IPS-11a (cell line): ENCODE measurements around the gene AUTS2.

Source experiments
- H3K4me3 ChIP-seq: one replicate; pipeline ENCODE4 v1.5.1; 2013; ENCODE audit warnings: low read depth, low read length, control low read depth

The AUTS2 gene

DNA sequence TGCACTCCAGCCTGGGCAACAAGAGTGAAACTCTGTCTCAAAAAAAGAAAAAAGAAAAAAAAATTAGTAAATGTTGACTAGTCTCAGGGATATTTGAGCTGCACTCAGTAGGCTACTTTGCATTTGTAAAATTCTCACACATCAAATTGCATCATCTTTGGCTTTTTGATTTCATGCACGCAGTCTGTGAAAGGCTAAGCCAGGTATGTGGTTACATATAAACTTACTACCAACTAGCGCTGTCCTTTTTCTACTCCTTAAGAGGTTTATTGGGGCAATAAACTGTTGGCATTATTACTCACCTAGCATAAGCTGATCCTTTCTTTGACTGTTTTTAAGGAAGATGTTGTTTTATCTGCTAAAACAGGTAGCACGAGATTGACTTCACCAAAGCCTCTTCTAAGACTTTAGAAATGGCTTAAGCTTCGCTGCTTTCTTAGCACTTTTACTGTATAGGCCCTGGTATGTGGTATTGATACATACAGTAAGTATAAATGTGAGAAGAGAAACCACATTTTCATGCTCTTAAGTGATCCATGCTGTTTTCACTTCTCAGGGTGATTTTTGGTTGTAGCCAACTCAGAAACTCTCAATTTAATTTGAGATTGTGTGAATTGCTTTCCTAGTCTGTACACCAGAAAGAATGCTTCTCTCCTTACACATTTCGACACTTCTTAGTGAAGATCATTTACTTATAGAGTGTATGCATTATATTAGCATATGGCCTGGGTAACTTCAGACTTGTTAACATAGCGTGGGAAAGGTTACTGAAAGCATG is 323.9 kb downstream of the AUTS2 start:
- H3K4me3 ChIP-seq: no peak overlapping the region

DNA sequence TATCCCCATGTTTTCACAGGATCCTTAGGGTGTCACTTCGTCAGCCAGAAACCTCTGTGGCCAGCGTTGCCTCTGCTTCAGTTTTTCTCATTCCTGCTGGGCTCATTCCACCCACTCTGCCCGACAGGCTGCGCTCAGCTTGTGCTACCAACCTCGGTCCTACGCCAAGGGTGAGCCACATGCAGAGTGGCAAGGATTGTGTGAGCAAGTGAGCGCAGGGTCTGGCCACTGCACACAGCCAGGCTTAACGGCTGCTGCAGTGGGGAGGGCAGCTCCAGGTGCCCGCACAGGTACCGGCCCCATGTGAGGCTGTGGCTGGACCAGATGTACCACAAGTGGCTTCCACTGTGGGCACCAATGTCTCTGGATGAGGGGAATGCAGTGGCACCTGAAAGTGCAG is 329.2 kb downstream of the AUTS2 start:
- H3K4me3 ChIP-seq: no peak overlapping the region

DNA sequence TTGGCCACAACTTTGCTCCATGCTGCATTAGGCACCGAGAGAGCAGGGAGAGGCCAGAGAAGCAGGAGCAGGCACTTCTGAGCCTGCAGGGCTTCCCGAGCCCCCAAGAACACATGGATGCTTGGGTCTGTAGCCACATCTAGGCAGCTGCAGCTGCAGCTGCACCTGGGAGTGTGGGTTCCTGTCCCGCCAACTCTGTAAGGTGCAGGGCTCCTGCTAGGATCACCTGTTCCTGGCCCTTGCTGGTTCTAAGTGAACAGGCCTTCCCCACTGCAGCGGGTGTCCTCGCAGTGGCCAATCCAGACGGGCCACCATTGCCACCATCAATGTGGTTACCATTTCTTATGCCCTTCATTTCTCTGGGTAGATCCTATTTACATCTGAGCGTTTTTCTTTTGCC is 330.3 kb downstream of the AUTS2 start:
- no peak overlapping the region for H3K4me3 ChIP-seq

DNA sequence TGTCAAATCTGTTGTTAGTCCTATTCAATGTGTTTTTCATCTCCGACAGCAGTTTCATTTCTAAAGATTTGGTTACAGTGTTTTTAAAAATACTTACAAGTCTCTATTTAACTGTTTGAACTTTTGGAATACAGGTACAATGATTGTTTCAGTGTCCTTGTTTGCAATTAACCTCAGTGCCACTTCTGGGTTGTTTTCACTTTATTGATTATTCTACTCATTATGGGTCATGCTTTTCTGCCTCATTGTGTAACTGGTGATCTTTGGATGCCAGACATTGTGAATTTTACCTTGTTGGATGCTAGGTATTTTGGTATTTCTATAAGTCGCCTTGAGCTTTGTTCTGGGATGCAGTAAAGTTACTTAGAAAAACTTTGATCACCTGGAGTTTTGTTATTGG is 331.3 kb downstream of the AUTS2 start:
- no peak overlapping the region for H3K4me3 ChIP-seq

DNA sequence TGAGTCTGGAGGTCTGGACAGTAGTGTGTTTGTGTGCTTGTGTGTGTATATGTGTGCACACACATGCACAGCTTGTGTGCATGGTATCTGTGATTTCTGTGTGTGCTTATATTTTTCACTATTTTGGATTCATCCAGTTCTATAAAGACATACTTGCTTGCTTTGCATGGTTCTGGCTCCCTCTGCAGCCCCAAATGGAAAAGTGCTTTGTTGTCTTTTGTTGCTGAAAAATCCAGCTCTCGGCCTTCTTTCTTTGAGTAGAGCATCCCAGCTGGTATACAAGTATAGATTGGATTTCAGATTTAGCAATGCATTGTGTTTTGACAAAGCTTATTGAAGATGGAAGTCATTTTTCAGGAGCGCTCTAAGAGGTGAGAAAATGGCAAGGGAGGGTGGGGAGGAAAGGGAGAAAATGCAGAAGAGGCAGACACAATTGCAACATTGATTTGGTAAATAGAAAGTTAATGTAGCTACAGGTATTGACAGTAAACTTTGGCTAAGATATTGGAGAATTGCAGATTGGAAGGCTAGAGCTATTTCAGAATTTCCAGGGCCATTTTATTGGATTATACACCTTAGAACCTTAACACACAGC is 333.9 kb downstream of the AUTS2 start:
- no peak overlapping the region for H3K4me3 ChIP-seq

DNA sequence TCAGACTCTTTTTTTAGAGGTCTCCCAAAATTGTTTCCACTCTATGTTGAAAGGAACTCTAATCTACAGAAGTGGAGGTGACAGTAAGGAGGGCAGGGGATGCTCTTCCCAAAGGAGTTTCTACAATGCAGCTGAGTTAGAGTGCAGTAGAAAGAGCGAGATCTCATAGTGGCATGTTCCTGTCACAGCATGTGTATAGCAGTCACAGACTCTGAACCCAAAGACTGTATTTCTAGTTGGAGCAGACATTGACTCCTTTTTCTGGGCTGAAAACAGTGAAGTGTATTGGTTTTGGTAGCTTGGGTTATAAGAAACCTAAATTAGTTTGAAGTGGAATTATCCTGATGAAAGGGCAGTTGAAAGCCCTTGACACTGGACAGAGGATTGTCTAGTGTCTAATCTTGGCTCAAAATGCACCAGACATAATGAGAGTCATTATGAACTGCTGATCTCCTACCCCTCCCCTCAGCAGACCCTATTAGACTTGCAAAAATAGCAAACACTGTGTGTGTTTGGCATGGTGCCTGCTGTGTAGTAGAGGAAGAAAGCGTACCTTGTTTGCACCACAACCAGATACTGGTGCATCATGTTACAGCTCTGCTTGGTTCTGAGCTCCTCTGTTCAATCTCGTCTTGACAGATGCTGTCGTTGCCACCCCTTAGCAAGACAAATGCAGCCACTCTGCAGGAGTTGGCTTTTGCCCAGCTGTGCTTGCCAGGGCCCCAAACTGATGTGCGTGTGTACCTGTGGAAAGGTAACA is 336.0 kb downstream of the AUTS2 start:
- no peak overlapping the region for H3K4me3 ChIP-seq

DNA sequence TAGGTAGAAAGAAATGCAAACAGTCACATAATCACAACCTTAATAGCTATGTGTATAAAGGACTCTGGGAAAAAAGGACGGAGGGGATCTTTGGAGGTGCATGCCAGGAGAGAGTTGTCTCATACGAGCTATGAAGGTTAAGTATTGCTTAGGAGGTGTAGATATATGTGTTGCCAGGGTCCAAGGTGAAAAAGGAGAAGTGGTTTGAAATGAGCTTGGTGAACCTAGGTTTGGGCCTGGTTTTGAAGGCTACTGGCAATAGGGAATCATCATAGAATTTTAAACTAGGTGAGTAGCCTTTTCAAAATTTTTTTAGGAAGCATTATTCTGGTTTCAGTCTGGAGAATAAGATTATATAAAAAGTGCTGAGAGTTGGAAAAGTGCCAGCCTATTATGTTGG is 336.8 kb downstream of the AUTS2 start:
- H3K4me3 ChIP-seq: no peak overlapping the region

DNA sequence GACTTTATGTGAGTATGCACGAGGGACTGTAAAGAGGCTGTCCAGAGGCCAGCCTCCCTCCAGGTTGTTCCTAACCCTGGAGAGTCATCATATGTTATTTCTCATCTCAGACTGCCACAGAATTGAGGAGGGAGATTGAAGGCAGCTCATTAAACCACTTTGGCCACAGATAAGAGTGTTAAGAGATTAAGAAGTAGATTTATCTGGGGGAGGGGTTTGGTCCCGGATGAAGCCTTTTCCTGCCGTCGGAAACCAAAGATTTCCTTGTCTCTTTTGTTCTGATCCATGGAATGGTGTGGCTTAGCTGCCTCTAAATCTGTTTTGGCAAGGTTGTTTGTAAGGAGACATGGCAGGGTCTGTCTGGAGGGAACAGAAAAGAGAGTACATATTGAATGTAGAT is 338.8 kb downstream of the AUTS2 start:
- H3K4me3 ChIP-seq: no peak overlapping the region

DNA sequence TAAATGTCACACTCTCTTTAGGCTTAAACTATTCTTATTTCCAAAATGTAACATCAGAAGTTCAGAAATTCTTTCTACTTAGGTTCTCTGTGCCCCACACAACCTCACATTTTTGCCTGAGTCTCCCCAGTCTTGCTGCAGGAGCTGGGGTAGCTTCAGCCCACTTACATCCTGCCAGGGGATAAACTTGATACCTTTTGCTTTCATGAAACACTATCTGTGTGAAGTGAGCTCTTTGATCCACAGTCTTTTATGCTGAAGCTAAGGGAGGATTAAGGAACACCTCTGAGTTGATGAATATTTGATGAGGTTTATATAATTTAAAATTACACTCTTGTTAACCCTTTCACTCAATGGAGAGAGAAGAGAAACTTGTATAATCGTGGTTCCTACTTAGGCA is 341.0 kb downstream of the AUTS2 start:
- no peak overlapping the region for H3K4me3 ChIP-seq

DNA sequence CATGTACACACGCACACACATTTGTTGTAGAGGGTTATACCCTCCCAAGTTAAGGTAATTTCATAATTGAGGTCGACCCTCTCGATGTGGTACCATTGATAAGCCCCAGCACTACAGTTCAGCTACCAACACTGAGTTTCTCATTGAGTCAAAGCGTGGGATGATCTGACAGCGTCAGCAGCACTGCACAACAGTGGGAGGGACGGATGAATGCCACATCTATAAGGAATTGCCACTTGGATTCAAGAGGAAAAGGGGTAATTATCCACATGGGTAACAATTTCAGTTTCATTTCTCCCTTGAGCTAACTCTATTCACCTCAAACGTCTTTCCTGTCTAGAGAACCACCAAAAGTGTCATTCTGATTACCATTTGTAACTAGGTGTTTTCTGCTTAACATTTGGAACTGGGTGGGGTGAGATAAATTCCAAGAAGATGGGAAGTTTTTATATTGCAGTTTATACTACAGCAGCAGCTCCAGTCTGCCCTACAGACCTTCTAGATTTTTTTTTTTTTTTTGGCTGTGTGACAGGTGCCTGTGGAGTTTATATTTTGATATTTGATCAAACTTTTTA is 342.9 kb downstream of the AUTS2 start:
- no peak overlapping the region for H3K4me3 ChIP-seq

DNA sequence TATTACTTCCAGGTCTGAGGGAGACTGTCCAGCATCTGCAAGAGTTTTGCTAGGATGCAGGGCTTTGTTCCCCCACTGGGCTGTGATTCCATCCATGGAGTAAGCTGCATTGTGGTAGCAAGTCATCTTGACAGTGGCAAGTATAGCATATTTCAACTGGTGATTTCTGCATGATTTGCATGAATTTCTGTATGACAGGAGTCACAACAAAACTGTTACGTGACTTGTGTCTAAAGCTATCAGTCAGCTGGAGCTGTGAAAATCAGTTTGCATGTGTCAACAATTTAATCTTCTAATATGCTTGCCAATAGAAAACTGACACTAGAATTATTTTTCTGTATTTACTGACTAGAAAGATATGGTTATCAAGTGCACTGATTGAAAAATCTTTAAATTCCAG is 344.3 kb downstream of the AUTS2 start:
- H3K4me3 ChIP-seq: no peak overlapping the region

DNA sequence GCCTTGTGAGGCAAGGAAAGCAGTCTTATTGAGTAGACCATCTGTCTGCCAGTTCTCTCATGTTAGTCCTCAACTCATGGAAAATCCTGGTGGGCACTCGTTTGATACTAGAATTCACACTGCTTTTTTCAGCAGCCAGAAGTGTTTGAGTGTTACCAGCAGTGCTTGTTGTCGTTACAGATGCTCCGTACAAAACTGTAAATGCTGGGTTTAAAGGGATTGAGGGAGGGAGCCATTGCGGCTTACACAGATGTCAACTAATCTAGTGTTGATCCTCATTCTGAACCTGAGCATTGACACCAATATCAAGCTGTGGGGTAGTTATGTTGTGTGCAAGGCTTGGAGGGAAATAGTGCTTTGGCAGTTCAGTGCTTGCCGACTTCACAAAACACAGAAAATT is 348.6 kb downstream of the AUTS2 start:
- H3K4me3 ChIP-seq: no peak overlapping the region

DNA sequence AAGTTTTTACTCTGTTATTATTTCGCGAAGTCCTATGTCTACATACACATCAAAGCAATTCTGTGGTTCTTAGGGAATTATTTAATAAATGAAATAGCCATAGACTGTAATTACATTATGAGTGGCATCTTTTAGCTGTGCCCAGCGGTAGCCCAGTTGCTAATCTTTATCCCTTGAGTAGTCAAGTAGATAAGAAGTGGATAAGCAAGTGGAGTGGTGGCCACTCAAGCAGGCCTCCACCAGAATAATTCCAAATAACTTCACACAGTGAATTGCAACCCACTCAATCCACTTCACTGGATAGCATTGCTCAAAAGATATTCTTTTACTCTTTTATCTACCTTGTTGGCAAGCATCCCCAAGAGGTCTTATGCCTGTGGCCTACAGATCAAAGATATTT is 349.7 kb downstream of the AUTS2 start:
- H3K4me3 ChIP-seq: no peak overlapping the region

DNA sequence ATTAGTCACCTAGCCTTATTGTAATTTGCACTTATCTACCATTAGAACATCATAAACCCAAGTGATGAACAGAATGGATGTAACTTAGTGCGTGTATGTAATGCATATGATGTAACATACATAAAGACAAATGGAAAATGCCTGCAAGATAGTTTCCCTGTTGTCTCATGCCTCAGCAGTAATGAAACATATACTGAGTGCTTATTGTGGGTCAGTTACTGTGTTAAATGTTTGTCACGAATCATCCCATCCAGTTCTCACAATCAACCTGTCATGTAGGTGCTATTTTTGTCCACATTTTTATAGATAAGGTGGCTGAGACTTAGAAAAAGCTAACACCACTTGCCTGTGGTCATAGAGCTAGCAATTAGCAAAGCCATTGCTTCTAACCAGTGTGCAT is 350.8 kb downstream of the AUTS2 start:
- no peak overlapping the region for H3K4me3 ChIP-seq

DNA sequence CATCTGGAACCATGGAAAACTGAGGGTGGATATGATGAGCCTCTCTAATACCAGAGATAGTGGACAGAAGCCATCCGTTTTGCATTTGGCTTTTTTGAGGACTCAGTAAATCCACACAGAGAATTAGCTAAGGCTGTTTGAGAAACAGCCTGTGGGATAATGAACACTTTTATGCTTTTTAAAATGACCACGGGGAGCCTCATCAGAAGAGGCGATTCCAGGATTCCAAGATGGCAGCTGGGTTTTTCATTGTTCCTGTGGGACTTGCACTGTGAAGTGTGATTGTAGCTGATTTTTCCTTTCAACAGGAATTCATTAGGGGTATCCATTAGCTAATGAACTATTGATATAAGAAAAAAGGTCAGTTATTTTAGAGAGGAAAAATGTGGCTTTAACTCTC is 353.2 kb downstream of the AUTS2 start:
- no peak overlapping the region for H3K4me3 ChIP-seq

DNA sequence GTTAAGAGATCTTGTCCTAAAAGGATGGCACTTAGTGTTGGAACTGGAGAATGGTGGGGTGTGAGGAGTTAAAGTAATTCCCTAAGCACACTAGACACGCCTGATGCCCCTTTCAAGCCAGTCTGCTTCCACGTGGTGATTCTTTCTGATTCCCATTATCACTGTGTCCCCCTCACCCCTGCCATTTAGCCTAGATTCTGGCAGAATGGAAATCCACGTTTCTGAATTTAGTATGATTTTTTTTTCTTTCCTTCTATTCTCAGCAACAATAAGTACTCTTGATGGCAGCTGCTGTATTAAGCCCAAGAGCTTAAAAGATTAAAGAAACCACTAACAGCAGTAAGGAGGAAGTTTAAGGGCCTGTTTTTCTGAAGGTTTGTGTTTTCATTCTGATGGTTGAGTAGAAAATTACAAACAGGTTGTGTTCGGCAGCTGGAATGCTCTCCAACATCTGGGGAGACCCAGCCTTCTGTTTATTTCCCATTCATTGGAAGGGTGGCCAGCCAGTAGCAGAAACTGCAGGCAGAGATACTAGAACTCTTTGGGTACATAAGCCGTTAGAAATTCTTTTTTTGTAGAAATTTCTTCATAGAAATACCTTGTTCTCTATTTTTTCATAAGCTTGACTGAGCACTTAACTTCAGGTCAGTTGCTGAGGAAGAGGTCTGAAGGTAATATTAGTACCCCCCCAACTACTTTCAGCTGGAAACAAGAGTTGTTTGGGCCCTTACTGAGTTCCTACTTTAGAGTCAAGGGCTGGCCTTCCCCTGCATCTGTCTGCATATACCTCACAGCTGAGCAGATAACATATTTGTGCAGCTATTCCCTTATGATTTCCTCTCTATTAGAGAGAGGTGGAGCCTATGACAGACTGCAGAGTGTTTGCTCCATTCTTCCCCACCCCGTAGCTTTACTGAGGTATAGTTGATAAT is 355.1 kb downstream of the AUTS2 start:
- H3K4me3 ChIP-seq: no peak overlapping the region

DNA sequence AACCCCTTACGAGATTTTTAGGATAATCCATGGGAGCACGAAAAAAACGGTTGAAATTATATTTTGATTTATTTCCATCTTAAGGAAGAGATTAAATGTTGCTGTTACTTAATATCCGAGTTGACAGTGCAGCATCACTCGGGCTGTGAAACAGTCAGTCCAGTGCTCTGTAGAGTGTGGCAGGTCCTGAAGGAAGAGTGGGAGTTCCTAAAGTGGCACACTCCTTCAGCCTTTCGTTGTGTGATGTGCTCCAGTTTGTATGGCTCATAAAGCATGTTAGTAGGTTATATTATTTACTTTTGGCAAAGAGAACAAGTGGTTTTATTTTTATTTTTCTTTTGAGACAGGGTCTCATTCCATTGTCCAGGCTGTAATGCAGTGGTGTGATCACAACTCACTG is 358.3 kb downstream of the AUTS2 start:
- no peak overlapping the region for H3K4me3 ChIP-seq

DNA sequence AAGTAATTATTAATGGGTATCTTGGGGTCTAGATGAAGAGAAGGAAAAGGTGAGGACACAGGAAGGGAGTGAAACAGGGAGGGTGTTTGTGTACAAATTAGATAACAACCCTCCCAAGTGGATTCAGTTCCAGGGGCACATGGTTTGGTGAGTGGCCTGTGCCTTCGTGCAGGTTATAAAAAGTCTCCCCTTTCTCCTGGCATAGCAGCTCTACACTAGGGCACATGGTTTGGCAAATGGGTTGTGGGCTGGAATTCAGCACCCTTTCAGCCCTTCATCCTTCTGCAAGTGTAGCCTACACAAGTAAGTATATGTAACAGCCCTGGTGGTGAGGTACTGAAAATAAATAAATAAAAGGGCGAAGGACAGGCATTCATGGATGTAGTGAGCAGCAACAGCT is 359.4 kb downstream of the AUTS2 start:
- no peak overlapping the region for H3K4me3 ChIP-seq

DNA sequence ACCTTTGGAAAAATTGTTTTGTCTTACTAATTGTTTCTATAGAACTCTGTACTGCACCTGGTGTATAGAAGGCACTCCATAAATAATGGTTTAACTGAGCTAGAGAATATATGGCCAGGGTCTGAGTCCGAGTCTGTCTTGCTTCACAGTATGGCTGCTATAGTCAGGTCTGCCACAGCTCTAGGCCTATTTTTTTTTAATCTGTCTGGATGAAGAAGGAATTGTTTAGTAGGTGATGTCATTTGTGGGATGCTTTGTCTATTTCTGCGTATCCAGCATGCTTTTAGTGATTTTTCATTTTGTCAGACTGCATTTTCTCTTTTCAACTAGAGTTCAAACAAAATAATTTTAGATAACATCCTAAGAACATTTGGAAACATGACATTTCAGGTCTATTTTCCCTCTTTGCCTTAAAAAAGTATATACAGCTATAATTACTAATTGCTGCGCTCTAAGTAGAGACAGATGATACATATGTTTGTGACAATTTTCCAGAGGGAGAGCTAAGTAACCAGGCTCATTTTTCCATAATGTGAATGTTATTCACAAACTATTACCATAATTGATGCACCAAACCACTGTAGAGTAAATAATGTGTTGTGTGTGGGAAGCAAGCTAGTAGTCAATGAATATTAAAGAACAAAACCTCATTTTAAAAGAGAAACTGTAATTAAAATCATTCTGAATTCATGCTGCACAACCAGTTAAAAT is 361.7 kb downstream of the AUTS2 start:
- no peak overlapping the region for H3K4me3 ChIP-seq

DNA sequence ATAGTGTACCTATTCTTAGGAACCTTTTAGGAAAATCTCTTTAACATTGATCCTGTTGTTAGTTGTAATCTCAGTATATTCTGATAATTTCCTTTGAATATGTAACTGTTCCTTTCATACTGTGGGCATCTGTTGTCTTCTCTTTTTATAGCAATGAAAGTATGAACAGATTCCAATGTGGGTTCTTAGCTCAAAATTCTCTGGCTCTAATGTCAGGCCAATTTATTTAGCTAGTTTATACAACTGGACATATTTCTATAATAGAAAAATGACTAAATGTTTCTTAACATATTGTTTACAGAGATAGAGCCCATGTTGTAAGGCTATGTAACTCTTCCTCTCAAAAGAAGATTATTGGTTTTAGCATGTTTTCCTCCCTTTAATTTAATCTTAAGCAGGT is 363.2 kb downstream of the AUTS2 start:
- H3K4me3 ChIP-seq: no peak overlapping the region
